GM19324 (cell line): ENCODE measurements around the gene STRN4.
"Not testable (repeated sequence)": the region's sequence is repeated elsewhere in the genome, so short reads cannot be mapped to it uniquely, and the experiment has no call there.

ENCODE experiments used
- ATAC-seq: cut with Tn5 transposase; IDR thresholded peaks from one replicate; pipeline ENCODE4 v1.9.1; 2021; ENCODE audit warnings: mild to moderate bottlenecking, moderate library complexity; ENCODE audit not compliant: unreplicated experiment, low FRiP score

The STRN4 gene

DNA sequence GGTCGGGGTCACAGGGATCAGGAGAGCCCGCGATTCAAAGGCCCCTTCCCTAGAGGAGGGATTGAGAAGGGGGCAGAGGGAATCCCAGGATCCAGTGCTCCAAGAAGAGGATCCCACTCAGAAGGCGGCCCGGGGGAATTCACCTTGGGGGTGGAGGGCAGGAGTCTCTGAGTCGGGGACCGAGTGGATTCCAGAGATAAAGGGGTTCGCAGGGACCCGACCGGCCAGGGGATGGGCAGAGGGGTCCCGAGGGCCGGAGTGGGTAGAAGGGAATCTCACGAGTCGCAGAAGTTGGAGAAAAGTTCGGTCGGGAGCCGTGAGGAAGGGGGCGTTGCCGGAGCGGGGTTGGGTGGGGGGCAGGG is 29.6 kb downstream of the STRN4 start:
- ATAC-seq: no peak

DNA sequence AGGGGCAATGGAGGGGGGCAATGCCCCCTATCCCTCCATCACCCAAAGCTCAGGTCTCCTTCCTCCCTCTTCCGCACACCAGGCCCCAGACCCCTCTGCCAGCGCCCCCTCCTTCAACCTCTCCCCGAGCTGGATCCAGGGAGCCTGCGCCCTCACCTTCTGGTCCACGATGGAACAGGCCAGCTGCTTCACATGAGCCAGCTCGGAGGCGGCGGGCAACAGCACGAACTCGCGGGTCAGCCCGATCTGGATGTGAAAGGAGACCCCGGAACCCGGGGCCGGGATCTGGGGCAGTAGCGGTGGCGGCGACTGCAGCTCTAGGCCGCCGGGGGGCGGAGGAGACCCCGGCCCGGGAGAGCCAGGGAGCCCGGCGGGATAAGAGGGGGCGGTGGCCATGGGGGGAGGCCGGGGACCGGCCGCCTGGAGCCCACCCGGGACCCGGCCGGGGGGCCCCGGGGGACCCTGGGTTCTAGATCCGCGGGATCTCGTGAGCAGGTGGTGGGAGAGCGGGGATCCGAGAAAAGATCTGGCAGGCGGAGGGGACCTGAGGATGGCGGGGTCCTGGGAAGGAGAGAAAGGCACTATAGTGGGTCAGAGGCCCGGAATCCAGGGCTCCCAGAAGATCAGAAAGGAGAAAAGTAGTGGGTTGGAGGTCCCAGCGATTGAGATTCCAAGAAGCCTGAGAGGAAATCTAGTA is 30.1 kb downstream of the STRN4 start:
- no peak for ATAC-seq

DNA sequence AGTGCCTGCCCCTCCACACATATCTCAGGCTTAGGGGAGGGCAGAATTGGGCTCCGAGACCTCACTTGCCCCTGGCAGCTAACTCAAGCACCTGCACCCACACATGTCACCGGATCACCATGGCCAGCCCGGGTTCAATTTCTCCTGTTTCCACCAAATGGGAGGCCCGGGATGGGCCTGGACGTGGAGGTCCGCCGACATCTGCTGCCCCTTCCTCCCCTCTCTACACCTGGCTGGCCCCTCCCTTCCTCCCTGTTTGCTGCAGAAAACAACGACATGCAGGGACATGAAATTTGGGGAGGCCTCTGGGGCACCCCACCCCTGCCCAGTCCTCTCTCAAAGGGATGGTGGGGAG is 30.7 kb downstream of the STRN4 start:
- no peak for ATAC-seq

DNA sequence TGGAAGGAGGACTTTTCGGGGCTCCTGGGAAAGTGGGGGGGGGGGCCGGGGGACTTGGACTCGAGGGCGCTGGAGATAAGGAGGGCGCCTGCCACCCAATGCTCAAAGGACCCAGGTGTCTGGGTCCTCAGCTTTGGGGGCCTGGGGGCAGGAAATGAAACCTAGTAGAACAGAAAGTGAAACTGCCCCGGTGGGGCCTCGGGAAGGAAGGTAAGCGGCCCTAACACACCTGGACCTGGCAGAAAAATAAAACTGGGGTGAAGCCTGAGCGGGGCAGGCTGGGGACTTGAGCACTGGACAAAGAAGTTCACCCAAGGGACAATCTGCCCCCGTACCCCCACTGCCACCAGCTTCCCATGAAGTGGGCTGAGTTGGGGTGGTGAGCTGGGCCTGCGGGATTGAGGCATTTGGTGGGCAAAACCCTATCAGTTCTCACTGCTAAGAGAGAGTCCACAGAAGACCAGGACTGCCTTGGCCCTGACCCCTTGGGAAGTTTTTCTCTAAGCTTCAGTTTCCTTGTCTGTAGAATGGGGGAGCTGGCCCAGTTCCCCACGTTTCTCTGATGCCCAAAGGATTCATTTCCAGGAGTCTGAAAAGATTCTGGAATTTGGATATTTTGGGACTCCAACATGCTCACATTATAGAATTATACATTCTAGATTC is 31.7 kb downstream of the STRN4 start:
- ATAC-seq: no peak

DNA sequence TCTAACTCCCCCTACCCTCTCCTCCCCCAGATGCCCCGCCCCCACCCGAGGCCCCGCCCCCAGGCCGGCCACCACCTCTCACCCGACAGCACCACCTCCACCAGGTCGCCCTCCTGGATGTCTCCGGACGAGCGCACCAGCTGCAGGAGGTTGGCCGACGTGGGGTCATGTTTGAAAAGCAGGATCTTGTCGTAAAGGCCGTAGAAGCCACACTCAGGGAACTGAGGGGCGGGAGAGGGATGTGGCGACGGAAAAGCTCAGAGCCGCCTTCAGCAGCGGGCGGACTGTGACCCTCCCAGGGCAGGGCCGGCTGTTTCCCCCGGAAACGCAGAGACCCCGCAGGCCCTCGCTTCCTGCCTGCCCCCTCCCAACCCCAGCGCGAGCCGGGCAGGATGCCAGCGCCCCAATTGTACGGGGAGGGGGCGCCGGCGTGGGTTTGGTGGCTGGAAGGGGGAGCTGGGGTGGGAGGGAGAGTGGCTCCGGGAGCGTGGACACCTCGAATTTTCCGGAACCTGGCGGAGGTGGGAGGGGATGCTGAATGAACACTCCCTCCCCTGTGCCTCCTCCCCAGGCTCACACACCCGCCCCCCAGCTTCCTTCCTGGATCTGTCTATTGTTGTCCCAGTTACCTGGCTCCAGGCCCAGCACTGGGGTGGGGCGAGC is 32.3 kb downstream of the STRN4 start:
- ATAC-seq: no peak

GRCh38 chr19:46712768-46713338 is 33.4 kb downstream of the STRN4 start:
- ATAC-seq: not testable (repeated sequence)

GRCh38 chr19:46710687-46711086 is 35.6 kb downstream of the STRN4 start:
- no peak for ATAC-seq

GRCh38 chr19:46704379-46705076 is 41.7 kb downstream of the STRN4 start:
- ATAC-seq: no peak

- no peak for ATAC-seq
These were observed 45.5 kb downstream of the STRN4 start for GRCh38 chr19:46700704-46701103.

DNA sequence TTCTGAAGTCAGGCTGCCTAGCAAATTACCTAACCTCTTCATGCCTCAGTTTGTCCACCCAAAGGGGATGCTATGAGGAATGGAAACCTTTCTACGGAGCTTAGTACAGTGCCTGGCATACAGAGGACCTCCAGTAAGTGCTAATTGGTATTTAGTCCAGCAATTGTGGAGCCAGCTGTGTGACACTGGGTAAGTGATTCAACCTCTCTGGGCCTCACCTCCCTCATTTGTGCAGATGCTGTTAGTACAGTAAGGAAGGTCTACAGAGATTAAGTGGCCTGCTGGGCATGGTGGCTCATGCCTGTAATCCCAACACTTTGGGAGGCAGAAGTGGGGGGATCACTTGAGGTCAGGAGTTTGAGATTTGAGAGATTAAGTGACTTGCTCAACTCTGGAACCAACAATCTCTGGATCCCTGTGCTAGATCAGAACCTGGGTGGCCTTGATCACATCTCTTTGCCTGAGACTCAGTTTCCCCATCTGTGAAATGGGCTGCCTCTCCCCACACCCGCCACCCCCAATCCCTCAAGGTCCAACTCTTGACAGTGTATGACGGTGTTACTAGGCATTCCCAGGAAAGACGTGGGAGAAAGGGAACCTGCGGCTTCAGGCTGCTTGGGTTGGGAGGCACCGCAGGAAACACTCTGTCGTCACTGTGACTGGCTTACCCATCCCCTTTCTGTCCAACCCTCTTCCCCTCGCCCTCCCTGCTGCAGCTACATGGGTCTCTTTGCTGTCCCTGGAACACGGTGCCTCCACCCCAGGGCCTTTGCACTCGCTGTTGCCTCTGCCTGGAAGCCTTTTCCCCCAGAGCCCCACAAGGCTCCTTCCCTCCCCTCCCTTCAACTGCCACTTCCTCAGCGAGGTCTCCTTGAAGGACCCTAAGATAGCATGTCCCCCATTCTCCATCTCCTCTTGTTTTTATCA is 47.6 kb downstream of the STRN4 start:
- no peak for ATAC-seq

- no peak for ATAC-seq
These were observed 48.9 kb downstream of the STRN4 start for GRCh38 chr19:46697204-46697960.

- no peak for ATAC-seq
These were observed 49.4 kb downstream of the STRN4 start for GRCh38 chr19:46696866-46697203.

GRCh38 chr19:46696052-46696451 is 50.2 kb downstream of the STRN4 start:
- no peak for ATAC-seq

GRCh38 chr19:46693760-46694159 is 52.5 kb downstream of the STRN4 start:
- no peak for ATAC-seq

DNA sequence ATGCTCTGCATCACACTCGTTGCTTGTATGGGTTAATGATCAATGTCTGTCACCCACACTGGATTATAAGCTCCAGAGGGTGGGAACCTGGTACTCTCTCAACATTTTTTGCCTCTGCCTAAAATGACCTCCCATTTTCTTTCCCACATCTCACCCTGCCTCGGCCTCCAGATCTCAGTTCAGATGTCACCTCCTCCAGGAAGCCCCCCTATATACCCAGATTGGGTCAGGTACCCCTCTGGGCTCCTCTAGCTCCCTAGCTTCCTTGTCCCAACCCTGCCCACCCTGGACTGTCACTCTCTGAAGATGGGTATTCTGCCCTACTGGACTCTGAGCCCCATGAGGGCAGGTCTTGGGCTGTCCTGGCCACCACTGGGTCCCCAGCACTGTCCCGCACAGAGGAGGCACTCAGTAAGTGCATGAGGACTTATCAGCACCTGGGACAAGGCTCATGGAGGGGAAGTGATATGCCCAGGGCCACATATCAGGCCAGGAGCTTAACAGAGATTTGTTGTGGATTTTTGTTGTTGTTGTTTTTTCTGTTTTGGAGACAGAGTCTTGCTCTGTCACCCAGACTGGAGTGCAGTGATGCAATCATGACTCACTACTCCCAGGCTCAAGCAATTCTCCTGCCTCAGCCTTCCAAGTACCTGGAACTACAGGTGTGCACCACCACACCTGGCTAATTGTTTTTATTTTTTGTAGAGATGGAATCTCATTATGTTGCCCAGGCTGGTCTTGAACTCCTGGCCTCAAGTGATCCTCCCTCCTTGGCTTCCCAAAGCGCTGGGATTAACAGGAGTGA is 53.1 kb downstream of the STRN4 start:
- ATAC-seq: no peak

- no peak for ATAC-seq
These were observed 54.3 kb downstream of the STRN4 start for GRCh38 chr19:46691948-46692347.

- no peak for ATAC-seq
These were observed 55.1 kb downstream of the STRN4 start for GRCh38 chr19:46691104-46691503.

DNA sequence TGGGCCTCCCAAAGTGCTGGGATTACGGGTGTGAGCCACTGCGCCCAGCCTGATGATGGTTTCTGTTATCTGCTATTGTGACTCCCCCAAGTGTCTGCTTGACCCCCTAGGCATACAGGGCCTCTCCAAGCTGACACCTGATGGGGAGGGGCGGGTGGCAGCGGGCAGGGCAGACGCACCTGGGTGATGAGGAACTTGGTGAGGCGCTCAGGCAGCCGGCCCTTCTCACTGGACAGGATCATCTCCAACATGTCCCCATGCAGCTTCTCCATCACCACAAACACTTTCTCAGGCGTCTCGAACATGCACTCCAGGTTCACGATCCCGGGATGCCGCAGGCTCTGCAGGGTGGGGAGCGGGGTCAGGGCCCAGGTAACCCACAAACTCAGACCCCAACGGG is 56.9 kb downstream of the STRN4 start:
- no peak for ATAC-seq
